ENCODE results near the gene KRTAP12-1.
"Not testable (repeated sequence)": the region's sequence is repeated elsewhere in the genome, so short reads cannot be mapped to it uniquely, and the experiment has no call there.

Gene KRTAP12-1

GRCh38 chr21:44700101-44701022 lies 18.4 kb upstream of the KRTAP12-1 start:
- DNase-seq (ENCODE audit: low spot score), result no peak
- TF ChIP-seq, protein P1, sequence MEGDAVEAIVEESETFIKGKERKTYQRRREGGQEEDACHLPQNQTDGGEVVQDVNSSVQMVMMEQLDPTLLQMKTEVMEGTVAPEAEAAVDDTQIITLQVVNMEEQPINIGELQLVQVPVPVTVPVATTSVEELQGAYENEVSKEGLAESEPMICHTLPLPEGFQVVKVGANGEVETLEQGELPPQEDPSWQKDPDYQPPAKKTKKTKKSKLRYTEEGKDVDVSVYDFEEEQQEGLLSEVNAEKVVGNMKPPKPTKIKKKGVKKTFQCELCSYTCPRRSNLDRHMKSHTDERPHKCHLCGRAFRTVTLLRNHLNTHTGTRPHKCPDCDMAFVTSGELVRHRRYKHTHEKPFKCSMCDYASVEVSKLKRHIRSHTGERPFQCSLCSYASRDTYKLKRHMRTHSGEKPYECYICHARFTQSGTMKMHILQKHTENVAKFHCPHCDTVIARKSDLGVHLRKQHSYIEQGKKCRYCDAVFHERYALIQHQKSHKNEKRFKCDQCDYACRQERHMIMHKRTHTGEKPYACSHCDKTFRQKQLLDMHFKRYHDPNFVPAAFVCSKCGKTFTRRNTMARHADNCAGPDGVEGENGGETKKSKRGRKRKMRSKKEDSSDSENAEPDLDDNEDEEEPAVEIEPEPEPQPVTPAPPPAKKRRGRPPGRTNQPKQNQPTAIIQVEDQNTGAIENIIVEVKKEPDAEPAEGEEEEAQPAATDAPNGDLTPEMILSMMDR (IDR thresholded peaks at IDR 0.05; ENCODE audit: borderline replicate concordance, control extremely low read depth, extremely low read depth, insufficient read depth, missing control alignments), result no peak
- in situ Hi-C loops (cut with MboI; ENCODE audit: low sequenced_read_pairs, unreplicated experiment), result no loop called here

DNA sequence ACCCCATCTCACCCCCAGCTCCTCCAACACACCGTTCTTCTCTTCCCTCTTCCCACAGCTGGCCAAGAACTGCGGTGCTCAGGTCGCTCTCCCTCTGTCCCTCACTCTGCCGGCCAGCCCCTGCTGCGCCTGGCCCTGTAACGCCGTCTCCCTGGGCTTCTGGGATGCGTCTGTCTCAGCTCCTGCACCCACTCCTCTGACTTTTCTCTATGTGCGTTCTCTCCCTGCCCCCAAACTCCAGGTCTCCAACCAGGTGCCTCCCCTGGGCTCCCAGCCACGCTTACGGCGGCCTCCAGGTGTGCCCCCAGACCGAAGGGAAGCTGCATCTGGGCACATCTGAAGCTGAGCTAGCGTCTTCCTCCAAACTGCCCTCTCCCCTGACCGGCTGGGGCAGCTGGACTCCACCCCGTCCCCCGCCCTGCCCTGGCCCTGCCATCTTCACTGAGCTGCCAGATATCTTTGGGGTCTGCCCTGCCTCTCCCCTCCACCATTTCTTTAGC lies 17.6 kb upstream of the KRTAP12-1 start:
- TF ChIP-seq, protein P1 (IDR thresholded peaks at IDR 0.05; ENCODE audit: borderline replicate concordance, control extremely low read depth, extremely low read depth, insufficient read depth, missing control alignments), result no peak
- DNase-seq (ENCODE audit: low spot score), result no peak
- in situ Hi-C loops (cut with MboI; ENCODE audit: low sequenced_read_pairs, unreplicated experiment), result no loop called here

DNA sequence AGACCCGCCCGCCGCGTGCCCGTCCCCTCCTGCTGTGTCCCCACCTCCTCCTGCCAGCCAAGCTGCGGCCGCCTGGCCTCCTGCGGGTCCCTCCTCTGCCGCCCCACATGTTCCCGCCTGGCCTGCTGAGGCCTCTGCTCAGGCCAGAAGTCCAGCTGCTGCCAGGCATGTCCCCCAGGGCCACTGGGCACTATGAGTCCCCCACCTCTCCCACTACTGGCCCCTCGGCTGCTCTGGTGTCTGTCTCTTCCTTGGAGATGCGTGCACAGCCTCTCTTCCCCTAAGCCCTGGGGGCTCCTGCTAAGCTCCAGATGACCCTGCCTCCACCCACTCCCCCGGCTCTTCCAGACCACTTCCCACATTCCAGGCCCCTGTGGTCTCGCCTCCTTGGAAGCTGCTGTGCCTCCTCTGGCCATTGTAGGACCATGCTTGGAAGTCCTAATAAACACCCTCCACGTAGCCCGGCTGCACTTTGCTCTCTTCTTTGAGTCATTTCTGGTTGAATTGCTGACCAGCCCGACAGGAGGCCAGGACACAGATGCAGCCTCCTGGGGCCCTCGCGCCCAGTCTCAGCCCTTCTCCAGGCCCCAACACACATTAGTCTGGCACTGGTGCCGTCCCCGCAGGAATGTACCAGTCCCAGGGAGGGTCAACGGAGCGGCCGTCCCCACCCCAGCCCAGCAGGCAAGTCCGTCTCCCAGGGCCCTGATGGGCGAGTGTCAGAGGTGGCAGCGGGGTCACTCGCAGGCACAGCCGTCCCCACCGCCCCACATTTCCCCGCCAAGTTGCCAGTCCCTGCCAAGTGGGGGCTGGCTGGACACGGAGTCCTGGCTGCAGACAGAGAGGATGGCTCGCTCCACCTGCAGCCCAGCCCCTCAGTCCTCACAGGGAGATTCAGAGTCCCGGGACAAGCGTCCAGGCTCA lies 16.1 kb upstream of the KRTAP12-1 start:
- DNase-seq (ENCODE audit: low spot score), result no peak
- in situ Hi-C loops (cut with MboI; ENCODE audit: low sequenced_read_pairs, unreplicated experiment), result no loop called here
- TF ChIP-seq, protein P1 (IDR thresholded peaks at IDR 0.05; ENCODE audit: borderline replicate concordance, control extremely low read depth, extremely low read depth, insufficient read depth, missing control alignments), result no peak

GRCh38 chr21:44697172-44697810 lies 15.3 kb upstream of the KRTAP12-1 start, which contains the start of gene KRTAP10-12:
Gene KRTAP10-12 (plus strand): TSS chr21:44697172. CDS start chr21:44697202, 30 bp downstream.
- DNase-seq (ENCODE audit: low spot score); in situ Hi-C loops (cut with MboI; ENCODE audit: low sequenced_read_pairs, unreplicated experiment): not testable (repeated sequence)

- in situ Hi-C loops (cut with MboI; ENCODE audit: low sequenced_read_pairs, unreplicated experiment), result no loop called here
- no peak for DNase-seq (ENCODE audit: low spot score)
- TF ChIP-seq, protein P1 (IDR thresholded peaks at IDR 0.05; ENCODE audit: borderline replicate concordance, control extremely low read depth, extremely low read depth, insufficient read depth, missing control alignments), result no peak
These were observed 14.6 kb upstream of the KRTAP12-1 start for GRCh38 chr21:44696572-44696971.

- TF ChIP-seq, protein P1 (IDR thresholded peaks at IDR 0.05; ENCODE audit: borderline replicate concordance, control extremely low read depth, extremely low read depth, insufficient read depth, missing control alignments), result no peak
- no peak for DNase-seq (ENCODE audit: low spot score)
- in situ Hi-C loops (cut with MboI; ENCODE audit: low sequenced_read_pairs, unreplicated experiment), result no loop called here
These were observed 13.7 kb upstream of the KRTAP12-1 start for GRCh38 chr21:44695641-44696040.

Measured in GM13976 (cell line).